ENCODE measurements around the gene DNAJB9.

- no peak; the same call in 1 of the 2 replicates for TF ChIP-seq CTCF (tag by site-specific recombination; IDR thresholded peaks at IDR 0.05)
- 0 out of 2 replicates have a peak, but pooled peaks have one; percentile 46 for TF ChIP-seq SCRT2 (tag by site-specific recombination; IDR thresholded peaks at IDR 0.05)
- TF ChIP-seq ZNF18 (tag by site-specific recombination; IDR thresholded peaks at IDR 0.05): no peak
- no peak for TF ChIP-seq ZNF510 (tag by site-specific recombination; IDR thresholded peaks at IDR 0.05; ENCODE audit: insufficient replicate concordance)
These were observed 43.7 kb downstream of the DNAJB9 start for GRCh38 chr7:108613147-108613948.
